ENCODE data around the gene RNLS. TPM values are rescaled to one million over a fixed set of nuclear protein-coding genes. Genes with fewer than 3 reads are reported as not detected.

RNLS gene
- total RNA-seq, 1 donor from 2014 or later = 6.0 TPM

GRCh38 chr10:88226071-88226659 lies 357.0 kb downstream of the RNLS start:
- Mint-ChIP-seq H3K4me3 (ENCODE audit: unreplicated experiment) (no peak overlapping the region), H3K9me3 (ENCODE audit: unreplicated experiment) (no peaks in the 10 kb centered on the region), H3K4me1 (ENCODE audit: unreplicated experiment) (peaks cover 2% of the 10 kb centered on the region), H3K36me3 (ENCODE audit: low read depth, unreplicated experiment) (peaks cover 4% of the 10 kb centered on the region), H3K27ac (ENCODE audit: unreplicated experiment) (no peak overlapping the region), H3K27me3 (ENCODE audit: unreplicated experiment) (no peaks in the 10 kb centered on the region)
- no peak for TF ChIP-seq CTCF (IDR thresholded peaks at IDR 0.05; ENCODE audit: unreplicated experiment)
- DNase-seq (ENCODE audit: low spot score) = no peak

Other genes starting within 250 kb of the RNLS start
- not detected for gene LIPJ, start 3.4 kb upstream of the RNLS start, total RNA-seq (ENCODE audit: unreplicated experiment)
- gene LIPF, start 81.1 kb upstream of the RNLS start, total RNA-seq (ENCODE audit: unreplicated experiment) = not detected
- not detected for gene LIPK, start 122.9 kb upstream of the RNLS start, total RNA-seq (ENCODE audit: unreplicated experiment)
- not detected for gene LIPN, start 176.7 kb upstream of the RNLS start, total RNA-seq (ENCODE audit: unreplicated experiment)
- 0.31 TPM for gene LIPM, start 219.4 kb upstream of the RNLS start, total RNA-seq (ENCODE audit: unreplicated experiment)

Measured in endothelial cell (in vitro differentiated cells).